HL-60 (cell line): ENCODE measurements around the gene SEH1L.

Source experiments
- DNase-seq, 2 experiments: peaks; one replicate each; pipeline ENCODE4 v3.0.0-alpha.2; 2010 to 2020; ENCODE audit warnings: low read depth in 1 of 2, low spot score in 1 of 2
- H3K27ac ChIP-seq: fragments of 250-450 bp; sonication (Bioruptor Pico); replicated peaks from 2 replicates; pipeline ENCODE4 v1.5.1; 2020; ENCODE audit warnings: mild to moderate bottlenecking, moderate library complexity
- H3K27me3 ChIP-seq: fragments of 250-450 bp; sonication (Bioruptor Pico); 2 replicates; pipeline ENCODE4 v1.5.1; 2021; ENCODE audit warnings: mild to moderate bottlenecking, moderate library complexity; ENCODE audit not compliant: insufficient read depth, poor library complexity, severe bottlenecking
- H3K4me3 ChIP-seq: replicated peaks from 2 replicates; pipeline ENCODE4 v1.5.1; 2011; ENCODE audit warnings: mild to moderate bottlenecking, control low read depth, low read length; ENCODE audit not compliant: insufficient read depth
- GABPA ChIP-seq: IDR thresholded peaks from 2 replicates; pipeline ENCODE4 v1.6.1; 2012; ENCODE audit warnings: low read depth
- POLR2AphosphoS5 ChIP-seq: IDR thresholded peaks from 2 replicates; pipeline ENCODE4 v1.6.1; 2012; ENCODE audit warnings: low read depth
- SPI1 ChIP-seq: IDR thresholded peaks from 2 replicates; pipeline ENCODE4 v1.6.1; 2012; ENCODE audit warnings: low read depth, mild to moderate bottlenecking, borderline replicate concordance
- TF ChIP-seq, protein P1 (sequence below): IDR thresholded peaks from one replicate; pipeline ENCODE4 v1.5.1; 2011; ENCODE audit warnings: low read length, control low read depth, inconsistent platforms; ENCODE audit not compliant: insufficient read depth
- TF ChIP-seq, protein P2 (sequence below): IDR thresholded peaks from 2 replicates; pipeline ENCODE4 v1.6.1; 2012; ENCODE audit warnings: low read depth; ENCODE audit not compliant: insufficient replicate concordance

Gene SEH1L

DNA sequence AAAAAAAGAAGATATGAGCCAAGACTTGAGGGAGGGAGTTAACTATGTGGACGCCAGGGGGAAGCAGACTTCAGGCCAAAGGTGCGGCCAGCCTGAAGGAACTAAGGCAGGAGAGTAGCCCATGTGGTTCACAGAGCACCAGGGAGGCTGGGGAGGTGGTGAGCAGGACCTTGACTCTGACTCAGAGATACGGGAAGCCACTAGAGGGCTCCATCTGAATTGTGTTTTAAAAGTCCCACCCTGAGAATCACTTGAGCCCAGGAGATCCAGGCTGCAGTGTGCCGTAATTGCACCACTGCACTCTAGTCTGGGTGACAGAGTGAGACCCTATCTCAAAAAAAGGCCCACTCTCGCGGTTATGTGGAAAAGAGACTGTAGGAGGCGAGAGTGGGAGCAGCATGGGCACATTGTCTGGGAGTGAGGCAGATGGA lies 55.7 kb downstream of the SEH1L start:
- TF ChIP-seq, protein P1, sequence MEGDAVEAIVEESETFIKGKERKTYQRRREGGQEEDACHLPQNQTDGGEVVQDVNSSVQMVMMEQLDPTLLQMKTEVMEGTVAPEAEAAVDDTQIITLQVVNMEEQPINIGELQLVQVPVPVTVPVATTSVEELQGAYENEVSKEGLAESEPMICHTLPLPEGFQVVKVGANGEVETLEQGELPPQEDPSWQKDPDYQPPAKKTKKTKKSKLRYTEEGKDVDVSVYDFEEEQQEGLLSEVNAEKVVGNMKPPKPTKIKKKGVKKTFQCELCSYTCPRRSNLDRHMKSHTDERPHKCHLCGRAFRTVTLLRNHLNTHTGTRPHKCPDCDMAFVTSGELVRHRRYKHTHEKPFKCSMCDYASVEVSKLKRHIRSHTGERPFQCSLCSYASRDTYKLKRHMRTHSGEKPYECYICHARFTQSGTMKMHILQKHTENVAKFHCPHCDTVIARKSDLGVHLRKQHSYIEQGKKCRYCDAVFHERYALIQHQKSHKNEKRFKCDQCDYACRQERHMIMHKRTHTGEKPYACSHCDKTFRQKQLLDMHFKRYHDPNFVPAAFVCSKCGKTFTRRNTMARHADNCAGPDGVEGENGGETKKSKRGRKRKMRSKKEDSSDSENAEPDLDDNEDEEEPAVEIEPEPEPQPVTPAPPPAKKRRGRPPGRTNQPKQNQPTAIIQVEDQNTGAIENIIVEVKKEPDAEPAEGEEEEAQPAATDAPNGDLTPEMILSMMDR, result peak; percentile 50
- no peak for TF ChIP-seq GABPA
- no peak overlapping the region for H3K4me3 ChIP-seq
- no peaks in the 10 kb centered on the region for H3K27me3 ChIP-seq
- DNase-seq, result peak; percentile 75 to 93
- H3K27ac ChIP-seq, result no peak overlapping the region

DNA sequence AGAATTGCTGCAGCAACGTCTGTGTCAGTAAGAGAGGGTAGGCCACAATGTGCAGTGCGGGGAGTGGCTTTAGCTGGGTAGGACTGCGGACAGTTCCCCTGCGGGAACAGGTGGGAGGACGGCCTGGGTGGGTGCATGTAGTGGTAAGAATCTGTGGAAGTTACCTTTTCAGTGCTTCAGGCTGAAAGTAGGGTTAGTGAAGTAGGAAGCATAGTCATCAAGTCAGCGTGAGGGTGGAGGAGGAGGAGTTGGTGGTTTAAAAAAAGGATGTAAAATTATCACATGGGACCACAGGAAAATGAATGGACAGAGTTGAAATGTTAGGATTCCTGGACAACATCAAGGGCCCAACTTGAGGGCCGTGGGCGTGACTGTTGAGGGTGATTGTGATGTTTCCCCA lies 56.6 kb downstream of the SEH1L start:
- Histone ChIP-seq H3K27me3 (no peaks in the 10 kb centered on the region), H3K27ac (no peak overlapping the region), H3K4me3 (no peak overlapping the region)
- DNase-seq, result no peak
- TF ChIP-seq GABPA (no peak), POLR2AphosphoS5 (no peak), SPI1 (no peak)
- TF ChIP-seq, protein P2, sequence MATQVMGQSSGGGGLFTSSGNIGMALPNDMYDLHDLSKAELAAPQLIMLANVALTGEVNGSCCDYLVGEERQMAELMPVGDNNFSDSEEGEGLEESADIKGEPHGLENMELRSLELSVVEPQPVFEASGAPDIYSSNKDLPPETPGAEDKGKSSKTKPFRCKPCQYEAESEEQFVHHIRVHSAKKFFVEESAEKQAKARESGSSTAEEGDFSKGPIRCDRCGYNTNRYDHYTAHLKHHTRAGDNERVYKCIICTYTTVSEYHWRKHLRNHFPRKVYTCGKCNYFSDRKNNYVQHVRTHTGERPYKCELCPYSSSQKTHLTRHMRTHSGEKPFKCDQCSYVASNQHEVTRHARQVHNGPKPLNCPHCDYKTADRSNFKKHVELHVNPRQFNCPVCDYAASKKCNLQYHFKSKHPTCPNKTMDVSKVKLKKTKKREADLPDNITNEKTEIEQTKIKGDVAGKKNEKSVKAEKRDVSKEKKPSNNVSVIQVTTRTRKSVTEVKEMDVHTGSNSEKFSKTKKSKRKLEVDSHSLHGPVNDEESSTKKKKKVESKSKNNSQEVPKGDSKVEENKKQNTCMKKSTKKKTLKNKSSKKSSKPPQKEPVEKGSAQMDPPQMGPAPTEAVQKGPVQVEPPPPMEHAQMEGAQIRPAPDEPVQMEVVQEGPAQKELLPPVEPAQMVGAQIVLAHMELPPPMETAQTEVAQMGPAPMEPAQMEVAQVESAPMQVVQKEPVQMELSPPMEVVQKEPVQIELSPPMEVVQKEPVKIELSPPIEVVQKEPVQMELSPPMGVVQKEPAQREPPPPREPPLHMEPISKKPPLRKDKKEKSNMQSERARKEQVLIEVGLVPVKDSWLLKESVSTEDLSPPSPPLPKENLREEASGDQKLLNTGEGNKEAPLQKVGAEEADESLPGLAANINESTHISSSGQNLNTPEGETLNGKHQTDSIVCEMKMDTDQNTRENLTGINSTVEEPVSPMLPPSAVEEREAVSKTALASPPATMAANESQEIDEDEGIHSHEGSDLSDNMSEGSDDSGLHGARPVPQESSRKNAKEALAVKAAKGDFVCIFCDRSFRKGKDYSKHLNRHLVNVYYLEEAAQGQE, result peak; percentile 23
- TF ChIP-seq, protein P1, result no peak

DNA sequence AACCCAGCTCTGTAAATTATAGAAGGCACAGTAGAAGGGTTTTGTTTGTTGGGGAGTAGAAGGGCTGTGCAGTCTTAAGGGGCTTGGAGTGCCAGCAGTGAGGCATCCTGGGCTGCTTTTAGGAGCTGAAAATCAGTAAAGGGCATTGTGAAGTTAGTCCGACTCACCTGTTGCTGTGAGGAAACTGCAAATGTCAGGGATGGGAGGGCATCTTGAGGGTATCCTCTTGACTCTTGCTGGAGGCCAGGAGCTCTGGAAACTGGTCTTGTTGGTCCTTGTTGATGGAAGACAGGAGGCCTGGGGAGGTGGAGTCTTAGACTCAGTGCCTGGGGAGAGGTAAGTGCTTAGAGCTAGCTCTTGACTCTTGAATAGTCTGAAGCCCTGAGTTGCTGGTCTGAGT lies 57.5 kb downstream of the SEH1L start:
- Histone ChIP-seq H3K4me3 (no peak overlapping the region), H3K27me3 (no peaks in the 10 kb centered on the region), H3K27ac (no peak overlapping the region)
- TF ChIP-seq, protein P1, result no peak
- TF ChIP-seq POLR2AphosphoS5 (no peak), GABPA (no peak), SPI1 (no peak)
- TF ChIP-seq, protein P2, result no peak
- DNase-seq, result no peak

DNA sequence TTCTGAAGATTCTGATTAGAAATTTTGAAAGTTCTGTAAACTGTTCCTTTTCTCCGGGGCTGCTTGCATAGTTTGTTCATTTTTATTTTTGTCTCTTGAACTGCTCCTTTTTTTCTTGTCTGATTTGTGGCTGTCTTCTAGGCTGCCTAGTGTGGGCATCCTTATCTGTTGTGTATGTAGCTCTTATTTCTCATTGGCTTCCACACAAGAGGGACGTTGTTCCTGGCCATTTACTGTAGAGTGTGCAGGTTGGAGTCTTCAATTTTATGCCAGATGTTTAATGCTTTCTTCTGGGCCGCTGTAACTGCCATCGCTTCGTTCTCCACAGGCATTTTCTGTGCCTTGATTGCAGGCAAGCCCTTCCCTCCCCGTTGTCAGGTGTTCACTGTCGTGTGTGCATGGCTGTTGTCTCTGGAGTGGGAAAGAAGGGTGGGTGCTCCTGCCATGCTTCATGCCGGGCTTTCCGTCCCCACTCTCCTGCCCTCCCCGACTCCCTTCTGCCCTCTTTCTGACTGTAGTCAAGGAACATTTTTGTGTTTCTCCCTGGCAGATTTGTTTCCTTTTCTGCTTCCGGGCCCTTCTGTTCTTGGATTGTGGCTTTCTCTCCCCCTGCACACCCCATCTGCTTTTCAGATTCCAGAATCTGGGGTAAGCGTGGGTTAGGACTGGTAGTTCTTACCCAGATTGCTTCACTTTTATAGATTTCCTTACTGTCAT lies 58.9 kb downstream of the SEH1L start:
- Histone ChIP-seq H3K27ac (peak overlapping the region; percentile 27), H3K4me3 (no peak overlapping the region), H3K27me3 (no peaks in the 10 kb centered on the region)
- TF ChIP-seq GABPA, result no peak
- TF ChIP-seq, protein P1, result no peak
- TF ChIP-seq, protein P2, result no peak
- TF ChIP-seq POLR2AphosphoS5, result no peak
- no peak for TF ChIP-seq SPI1
- DNase-seq, result no peak
